HG03139 (cell line): Measurements from ENCODE around the gene PARP3.
"Not testable (repeated sequence)": the region's sequence is repeated elsewhere in the genome, so short reads cannot be mapped to it uniquely, and the experiment has no call there.

ENCODE experiments used
- ATAC-seq: cut with Tn5 transposase; IDR thresholded peaks from one replicate; pipeline ENCODE4 v1.9.1; 2021; ENCODE audit not compliant: unreplicated experiment

The PARP3 gene

DNA sequence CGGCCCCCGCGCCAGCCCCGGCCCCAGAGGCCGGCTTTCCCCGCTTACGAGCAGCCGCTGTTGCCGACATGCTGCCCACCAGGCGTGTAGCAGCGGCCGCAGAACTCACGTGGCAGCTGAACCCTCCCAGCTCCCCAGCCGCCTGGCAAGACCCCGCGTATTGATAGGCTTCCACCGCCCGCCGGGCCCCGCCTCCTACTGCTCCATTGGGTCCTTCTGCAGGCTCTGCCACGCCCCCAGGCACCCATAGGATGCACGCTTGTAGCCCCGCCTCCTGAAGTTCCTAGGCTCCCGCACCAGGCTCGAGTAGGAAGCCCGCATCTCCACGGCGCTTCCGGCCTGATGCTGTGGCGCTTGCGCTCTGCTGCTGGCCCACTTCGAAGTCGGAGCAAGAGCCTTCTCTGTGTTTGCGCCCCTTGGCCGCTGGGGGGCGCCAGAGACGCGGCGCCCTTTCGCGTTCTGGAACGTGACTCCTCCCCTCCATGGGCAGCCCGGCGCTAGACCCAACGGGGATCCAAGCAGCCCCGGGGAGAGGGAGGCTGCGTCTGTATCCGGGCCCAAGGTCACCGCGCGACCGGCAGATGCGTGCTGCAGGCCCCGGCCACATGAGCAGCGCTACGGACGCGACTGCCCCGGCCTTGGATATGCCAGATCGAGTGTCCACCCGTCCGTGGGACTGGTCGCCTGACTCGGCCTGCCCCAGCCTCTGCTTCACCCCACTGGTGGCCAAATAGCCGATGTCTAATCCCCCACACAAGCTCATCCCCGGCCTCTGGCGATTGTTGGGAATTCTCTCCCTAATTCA lies at the start of gene PARP3, which contains the start of gene RRP9:
Gene PARP3 (plus strand): TSS at position 566 of the 805 bp plus-strand sequence. CDS start 993 bp downstream, outside the sequence.
Gene RRP9 (minus strand): TSS at position 107 of the 805 bp plus-strand sequence. CDS start 37 bp downstream, at position 70.
- peak; percentile 83 for ATAC-seq

DNA sequence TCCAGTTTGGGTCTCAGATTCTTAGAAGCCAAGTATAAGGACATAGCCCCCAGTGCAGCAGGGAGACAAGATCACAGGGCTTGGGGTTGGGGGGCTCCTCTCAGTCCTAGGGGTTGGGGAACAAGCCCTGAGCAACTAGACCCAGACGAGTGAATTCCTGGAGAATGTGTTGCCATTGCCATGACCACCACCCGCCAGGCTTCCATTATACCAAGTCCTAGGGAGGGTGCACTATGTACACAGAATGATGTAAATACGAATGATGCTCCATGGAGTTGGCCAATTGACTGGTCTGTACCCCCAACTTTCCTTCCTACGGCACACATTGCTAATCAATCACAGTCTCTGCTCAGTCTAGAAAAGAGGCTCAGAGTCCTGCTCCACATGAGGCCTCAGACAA lies 47.8 kb upstream of the PARP3 start:
- no peak for ATAC-seq

DNA sequence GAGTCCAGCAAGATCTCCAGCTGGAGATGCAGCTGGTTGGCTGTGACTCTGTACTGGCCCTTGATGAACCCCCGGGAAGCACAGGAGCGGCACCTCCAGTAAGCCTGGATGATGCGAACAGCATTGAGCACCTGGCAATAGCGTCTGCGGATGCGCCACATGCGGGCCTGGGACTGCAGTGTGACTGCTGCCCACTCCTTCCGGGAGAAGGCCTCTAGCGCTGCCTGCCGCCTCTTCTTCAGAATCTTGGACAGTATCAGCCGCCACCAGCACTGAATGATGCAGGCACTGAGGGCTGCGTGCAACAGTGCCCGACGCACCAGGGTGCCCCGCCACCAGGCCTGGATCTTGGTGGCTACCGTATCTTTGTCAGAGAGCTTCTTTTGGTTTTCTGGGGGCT lies 47.2 kb upstream of the PARP3 start:
- ATAC-seq: no peak

DNA sequence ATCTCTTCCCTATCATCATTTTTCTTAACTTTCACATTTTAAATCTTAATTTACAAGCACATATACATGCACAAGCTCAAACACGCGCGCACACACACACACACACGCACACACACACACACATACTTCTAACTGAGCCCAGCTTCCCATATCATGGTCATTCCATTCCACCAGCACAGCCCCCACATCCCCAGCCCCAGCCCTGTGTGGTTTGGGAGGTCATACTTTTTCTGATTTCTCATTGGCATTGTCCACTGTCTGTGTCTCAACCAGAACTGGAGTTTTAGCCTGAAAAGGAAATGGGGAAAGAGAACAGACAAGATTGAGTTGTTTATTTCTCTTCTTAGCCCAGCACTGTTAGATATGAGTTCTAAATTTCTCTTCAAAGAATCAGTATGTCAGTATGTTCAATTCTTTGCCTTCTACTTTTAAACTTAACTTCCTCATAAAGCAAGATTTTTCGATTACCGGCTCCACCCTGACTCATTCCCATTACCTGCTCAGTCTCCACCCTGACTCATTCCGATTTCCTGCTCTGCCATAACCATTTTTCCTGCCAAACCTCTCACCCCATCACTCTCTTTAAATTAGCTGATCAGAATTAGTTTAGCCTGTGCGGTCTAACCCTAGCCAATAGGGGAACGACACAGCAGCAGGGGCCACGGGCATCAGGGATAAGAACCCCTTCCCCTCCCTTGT lies 45.4 kb upstream of the PARP3 start:
- ATAC-seq: no peak

DNA sequence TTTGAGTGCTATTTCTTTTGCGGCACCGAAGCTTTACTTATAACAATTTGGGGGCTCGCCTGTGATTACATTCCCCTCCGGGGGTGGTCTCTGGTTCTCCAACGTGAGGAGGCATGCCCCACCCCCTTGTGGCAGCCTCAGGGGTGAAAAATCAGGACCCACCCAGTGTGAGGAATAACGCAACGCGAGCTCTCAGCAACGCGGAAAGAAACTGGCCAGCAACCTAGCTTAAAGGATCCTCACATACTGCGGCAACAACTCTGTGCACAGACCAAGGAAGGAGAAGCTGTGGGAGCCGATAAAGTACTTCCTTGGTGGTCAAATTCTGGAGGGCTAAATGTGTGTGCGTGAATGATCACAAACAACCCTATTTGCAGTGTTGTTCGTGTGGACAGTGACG lies 44.8 kb upstream of the PARP3 start:
- ATAC-seq: no peak

DNA sequence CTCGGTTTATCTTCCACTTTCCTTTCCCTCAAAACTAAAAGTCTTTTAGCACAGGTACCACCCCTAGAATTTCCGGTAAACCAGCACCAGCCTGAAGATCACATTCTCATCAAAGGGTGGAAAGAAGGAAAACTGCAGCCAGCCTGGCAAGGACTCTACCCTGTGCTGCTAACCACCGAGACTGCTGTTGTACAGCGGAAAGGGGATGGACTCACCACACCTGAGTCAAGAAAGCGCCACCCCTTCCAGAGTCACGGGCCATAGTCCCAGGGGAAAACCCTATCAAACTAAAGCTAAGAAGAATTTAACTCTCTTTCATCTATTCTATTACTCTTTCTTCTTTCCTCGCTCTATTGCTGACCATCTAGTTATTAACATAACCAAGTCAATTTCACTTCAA lies 42.1 kb upstream of the PARP3 start:
- not testable (repeated sequence) for ATAC-seq

DNA sequence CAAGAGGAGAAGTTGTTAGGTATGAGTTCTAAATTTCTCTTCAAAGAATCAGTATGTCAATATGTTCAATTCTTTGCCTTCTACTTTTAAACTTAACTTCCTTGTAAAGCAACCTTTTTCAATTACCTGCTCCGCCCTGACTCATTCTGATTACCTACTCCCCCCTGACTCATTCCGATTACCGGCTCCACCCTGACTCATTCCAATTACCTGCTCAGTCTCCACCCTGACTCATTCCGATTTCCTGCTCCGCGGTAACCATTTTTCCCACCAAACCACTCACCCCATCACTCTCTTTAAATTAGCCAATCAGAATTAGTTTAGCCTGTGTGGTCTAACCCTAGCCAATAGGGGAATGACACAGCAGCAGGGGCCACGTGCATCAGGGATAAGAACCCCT lies 39.8 kb upstream of the PARP3 start:
- ATAC-seq: not testable (repeated sequence)

DNA sequence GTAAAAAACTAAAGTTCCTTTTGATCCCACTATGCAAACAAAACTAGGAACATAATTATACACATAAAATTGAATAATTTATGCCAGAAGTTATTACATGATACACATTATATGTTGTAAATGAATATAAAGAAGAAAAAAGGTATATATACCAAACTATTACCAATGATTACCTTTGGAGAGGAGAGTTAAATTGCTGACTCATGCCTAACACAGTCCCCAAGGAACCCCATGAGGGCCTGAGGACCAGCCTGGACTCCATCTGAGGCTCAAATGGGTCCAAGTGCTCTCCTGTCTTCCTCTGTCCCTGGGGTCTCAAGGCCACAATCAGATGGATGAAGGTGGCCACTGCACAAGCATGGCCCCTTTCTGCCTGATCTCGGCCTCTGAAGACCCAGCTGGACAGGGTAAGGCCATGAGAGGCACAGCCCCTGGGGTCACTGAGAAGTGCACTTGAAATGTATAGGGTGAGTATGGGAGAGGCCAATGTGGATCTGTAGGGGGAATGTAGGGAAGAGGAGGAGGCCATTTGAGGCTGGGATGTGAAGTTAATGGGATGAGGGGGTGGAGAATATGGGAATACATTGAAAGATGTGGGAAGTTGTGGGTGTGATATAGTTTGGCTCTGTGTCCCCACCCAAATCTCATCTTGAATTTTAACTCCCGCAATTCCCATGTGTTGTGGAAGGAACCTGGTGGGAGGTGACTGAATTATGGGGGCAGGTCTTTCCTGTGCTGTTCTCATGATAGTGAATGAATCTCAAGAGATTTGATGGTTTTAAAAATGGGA lies 37.9 kb upstream of the PARP3 start:
- ATAC-seq: no peak

DNA sequence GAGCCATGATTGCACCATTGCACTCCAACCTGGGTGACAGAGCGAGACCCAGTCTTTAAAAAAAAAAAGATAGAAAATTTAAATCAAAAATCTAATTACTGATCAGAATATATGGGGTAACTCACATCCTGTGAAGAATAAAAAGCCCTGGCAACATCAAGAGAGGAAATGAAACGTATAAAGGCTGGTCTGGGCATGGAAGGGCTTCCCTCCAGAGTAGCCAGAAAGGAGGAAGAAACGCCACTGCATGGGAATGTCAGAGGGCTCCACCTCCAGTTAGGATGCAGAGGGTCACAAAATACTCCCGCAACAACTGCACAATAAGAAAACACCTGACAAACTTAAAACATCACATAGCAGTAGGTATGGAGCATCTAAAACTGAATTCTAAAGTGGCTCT lies 34.1 kb upstream of the PARP3 start:
- no peak for ATAC-seq

DNA sequence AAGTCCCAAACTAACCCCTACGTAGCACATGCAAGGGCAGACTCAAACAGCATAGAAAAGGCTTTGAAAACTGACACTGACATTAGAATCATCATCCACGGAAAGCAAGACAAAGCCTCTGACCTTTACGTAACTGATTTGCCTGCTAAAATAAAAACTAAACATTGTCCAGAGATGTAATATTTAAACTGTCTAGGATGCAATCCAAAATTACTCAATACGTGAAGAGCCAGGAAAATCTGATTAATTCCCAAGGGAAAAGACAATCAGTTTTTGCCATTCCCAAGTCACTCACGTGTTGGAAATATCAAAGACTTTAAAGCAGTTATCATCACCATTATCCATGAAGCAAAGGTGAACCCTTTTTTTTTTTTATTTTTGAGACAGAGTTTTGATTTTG lies 25.7 kb upstream of the PARP3 start:
- no peak for ATAC-seq

DNA sequence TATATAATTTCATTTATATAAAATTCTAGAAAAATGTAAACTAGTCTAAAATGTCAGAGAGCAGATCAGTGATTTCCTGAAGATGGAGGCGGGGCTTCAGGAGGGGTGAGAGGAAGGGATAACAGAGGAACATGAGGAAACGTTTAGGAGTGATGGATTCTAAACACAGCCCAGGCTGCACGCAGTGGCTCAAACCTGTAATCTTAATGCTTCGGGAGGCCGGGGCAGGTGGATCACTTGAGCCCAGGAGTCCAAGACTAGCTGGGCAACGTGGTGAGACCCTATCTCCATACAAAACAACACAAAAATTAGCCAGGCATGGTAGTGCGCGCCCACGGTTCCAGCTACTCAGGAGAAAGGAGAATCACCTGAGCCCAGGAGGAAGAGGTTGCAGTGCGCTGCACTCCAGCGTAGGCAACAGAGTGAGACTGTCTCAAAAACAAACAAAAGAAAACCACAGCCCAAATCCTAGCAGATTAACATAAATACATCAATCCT lies 21.0 kb upstream of the PARP3 start:
- ATAC-seq: no peak

DNA sequence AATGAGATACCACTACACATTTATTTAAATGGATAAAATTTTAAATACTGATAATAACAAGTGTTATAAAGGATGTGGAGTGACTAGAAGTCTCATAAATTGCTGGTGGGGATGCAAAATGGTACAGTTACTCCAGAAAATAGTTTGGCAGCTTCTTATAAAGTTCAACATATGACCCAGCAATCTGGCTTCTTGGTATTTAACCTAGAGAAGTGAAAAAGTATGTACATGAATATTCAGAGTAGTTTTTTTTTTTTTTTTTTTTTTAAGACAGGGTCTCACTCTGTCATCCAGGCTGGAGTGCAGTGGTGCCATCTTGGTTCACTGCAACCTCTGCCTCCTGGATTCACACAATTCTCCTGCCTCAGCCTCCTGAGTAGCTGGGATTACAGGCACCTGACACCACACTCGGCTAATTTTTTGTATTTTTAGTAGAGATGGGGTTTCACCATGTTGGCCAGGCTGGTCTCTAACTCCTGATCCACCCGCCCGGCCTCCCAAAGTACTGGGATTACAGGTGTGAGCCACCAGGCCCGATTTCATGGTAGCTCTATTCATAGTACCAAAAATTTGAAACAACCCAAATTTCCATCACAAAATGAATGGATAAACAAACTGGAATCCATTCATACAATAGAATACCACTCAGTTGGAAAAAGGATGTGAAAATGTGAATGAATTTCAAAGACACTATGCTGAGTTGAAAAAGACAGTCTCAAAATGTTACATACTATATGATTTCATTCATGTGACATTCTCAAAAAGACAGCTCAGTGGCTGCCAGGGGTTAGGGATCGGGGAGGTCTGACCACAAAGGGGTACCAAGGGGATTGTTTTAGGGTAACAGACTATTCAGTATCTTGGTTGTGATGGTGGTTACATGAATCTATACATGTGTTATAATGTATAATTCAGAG lies 14.8 kb upstream of the PARP3 start:
- no peak for ATAC-seq

DNA sequence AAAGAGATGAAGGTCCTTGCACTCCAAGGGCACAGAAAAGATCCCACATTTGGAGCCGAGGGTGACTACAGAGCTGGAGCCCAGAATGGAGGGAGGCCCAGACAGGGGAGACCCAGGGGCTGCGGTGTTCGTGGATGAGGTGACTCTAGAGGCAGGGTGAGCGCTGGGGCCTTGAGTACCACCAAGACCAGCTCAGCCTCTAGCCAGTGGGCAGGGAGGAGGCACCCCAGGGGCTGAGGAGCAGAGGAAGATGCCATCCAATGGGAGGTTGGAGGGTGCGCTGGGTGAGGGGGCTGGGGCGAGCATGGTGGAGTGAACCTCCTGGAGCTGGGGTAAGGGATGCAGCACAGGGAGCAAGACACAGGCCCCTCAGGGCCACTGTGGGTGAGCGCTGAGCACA lies 13.7 kb upstream of the PARP3 start:
- no peak for ATAC-seq

DNA sequence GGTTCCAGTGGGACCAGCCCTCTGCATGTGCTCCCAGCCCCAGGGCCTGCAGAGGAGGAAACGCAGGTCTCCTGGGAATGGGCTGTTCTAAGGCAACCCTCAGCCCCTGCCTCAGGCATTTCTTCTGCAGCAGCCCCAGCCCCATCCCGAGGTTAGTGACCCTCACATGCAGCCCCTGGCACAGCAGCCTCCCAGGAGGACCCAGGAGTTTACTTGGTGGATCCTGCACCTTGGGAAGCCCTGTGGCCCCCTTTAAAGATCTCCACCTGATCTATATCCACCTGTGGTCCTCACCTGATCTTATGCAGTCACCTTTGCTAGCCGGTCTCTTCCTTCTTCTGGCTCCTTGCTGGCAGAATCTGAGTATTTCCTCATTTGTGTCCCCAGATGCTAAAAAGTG lies 13.2 kb upstream of the PARP3 start:
- ATAC-seq: not testable (repeated sequence)

DNA sequence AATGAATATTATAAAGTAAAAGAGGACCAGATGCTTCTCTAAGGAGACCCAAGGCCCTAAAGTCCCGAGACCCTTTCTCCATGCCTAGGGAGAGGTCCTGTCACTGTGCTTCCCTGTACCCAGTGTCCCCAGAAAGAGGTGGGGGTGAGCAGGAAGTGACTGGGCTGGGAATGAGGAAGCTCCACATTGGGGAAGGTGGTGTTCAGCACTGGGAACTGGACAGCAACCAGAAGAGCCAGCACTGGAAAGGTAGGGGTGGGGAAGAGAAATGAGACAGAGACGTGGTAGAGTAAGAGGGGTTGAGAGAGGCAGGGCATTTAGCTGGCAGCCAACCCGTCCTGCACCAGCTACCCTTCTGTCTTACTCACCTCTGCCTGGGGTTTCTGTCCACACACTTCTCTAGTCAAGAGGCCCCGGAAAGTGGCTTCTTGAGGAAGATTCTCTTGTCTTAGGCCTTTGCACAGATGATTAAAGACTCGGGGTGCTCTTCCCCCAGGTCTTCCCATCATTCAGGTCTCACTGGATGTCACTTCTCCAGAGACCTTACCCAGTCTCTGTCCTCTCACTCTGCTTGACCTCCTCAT lies 12.7 kb upstream of the PARP3 start:
- ATAC-seq: no peak

DNA sequence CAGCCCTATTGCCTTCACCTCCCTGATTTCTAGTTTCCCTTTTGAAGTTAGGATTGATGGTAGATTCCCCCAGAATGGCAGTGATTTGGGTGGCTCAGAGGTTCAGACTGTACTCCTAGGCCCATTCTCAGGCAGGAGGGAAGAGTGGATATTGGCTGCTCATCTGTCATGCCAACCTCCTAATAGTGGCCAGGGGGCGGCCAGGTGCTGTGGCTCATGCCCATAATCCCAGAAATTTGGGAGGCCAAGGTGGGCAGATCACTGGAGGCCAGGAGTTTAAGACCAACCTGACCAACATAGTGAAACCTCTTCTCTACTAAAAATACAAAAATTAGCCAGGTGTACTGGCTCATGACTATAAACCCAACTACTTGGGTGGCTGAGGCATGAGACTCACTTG lies 11.7 kb upstream of the PARP3 start:
- ATAC-seq: no peak

DNA sequence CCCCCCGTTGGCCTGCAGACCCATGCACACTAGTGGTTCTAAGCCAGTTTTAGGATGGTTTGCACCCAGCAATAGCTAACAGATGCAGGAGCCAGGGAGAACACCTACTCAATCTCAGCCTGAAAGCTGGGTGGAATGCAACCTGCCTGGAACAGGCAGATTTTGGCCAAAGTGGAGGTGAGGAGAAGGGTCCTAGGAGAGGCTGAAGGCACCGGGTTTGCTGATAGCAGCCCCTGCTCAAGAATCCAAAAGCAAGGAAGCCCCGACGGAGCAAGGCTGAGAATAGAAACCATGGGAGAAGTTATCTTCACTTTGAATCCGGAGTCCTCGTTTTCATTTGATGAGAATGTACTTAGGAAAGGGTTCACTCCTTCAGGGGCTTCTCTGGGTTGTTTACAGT lies 10.4 kb upstream of the PARP3 start:
- ATAC-seq: no peak

DNA sequence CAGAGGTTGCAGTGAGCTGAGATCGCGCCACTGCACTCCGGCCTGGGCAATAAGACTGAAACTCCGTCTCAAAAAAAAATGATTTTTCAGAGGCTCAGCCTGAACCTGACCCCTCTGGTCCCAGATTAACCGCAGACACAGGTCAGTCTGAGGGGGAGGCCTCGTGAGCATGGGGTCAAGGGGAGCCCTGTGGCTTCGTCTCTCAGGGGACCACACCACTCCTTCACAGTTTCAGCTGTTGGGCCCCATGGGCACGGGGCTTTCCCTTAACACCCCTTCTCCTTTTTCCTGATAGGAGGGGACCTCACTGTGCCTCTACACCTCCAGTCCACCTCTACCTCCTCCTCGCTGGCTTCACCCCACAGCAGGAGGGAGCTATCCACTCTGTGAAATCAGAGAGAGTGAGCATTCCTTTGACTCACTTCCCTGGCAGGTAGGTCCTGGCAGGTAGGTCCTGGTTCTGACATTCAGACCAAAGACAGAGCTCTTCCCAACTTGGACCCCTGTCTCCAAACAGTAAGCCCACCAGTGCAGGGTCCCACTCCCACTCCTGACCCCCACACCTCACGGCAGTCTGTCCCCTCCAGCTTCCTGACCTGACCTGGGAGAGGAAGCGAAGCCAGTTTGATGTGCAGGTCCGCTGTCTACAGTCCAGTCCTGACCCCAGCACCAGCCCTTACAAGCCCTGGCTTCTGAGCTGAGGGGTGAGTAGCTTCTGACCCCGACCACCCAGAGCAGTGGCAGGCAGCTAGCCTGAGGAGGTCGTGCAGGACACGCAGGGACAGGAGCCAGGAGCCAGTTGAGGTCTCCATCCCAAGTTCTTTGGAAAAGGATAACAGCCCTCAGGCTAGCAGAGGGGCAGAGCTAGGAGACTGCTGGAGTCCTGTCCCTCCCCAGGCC lies 9.4 kb upstream of the PARP3 start:
- ATAC-seq: no peak
